NCI-H1048 (cell line): ENCODE data around the gene KRT74.

Experiments used
- DNase-seq: peaks from one replicate; lab custom pipeline; 2025; lab: John Stamatoyannopoulos, UW

KRT74 gene

GRCh38 chr12:52537101-52537500, 36.5 kb downstream of the KRT74 start:
- no peak for DNase-seq

- DNase-seq = no peak
Measured at GRCh38 chr12:52535574-52535973, 38.1 kb downstream of the KRT74 start.

GRCh38 chr12:52534482-52534881, 39.2 kb downstream of the KRT74 start:
- no peak for DNase-seq

- no peak for DNase-seq
Measured at GRCh38 chr12:52533686-52534470, 39.8 kb downstream of the KRT74 start.

GRCh38 chr12:52532636-52533035, 41.0 kb downstream of the KRT74 start:
- DNase-seq = no peak

DNA sequence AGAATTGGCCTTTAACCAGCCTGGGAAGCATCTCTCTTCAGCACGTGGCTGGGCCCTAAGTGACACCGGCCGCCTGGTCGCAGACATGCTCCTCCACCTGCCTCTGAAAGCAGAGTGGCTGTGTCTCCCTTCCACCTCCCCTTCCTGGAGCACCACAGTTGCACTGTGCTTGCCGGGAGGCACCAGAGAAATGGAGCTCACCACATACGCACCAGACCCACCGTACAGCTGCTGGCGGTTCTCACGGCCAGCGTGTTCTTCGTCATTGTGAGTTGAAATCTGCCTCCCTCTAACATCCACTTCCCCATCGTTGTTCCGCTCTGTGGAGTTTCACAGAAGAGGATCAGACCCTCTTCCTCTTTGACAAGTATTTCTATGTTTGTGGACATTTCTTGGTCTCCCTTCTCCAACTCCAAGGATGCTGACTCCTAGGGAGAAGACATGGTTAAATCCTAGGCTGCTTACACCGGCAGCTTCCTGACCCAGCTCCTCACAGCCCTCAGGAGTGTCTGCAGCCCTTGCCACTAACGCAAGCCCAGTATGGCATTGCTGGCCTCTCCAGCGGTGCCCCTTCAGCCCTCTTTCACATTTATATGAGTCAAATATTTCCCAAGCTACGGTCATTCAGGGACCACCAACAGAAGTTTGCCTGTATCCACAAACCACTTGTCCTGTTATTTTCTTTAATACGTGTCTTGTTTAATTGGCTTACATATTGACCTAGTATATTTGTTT, 41.9 kb downstream of the KRT74 start:
- DNase-seq = no peak

GRCh38 chr12:52530905-52531304, 42.7 kb downstream of the KRT74 start:
- DNase-seq = no peak

DNA sequence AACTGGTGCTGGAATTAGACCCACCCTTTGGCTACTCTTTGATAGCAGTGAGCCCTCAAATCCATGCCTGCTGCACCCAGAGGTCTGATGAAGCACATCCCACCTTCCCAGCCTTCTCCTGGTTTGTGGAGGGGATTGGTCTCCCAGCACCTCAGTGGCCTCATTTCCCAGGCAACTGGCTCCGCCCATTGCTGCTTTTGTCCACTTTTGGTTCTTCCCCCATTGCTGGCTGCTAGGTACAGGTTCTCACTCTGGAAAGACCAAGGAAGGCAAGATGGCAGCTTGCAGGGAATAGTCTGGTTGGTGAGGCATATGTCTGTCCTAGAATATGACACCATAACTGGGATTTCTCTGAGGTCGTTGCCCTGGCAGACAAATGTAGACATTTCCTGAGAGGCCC, 43.3 kb downstream of the KRT74 start:
- no peak for DNase-seq

DNA sequence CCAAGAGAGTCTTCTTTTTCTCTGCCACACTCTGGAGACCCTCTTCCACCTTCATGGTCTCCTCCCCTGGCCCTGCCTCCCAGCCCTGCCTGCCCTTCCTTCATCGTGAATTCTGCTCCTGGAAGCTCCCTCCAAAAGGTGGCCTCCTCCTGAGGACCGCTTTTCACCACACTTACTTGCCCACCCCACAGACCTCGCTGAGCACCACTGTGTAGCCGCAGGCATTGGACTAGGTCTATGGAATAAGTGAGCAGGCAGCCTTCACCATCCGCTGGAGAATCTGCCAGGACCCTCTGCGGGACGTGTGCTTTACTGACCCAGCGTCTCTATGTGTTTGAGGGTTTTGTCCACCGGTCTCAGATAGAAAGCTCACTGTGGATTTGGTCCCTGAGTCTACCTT, 43.8 kb downstream of the KRT74 start:
- no peak for DNase-seq

DNA sequence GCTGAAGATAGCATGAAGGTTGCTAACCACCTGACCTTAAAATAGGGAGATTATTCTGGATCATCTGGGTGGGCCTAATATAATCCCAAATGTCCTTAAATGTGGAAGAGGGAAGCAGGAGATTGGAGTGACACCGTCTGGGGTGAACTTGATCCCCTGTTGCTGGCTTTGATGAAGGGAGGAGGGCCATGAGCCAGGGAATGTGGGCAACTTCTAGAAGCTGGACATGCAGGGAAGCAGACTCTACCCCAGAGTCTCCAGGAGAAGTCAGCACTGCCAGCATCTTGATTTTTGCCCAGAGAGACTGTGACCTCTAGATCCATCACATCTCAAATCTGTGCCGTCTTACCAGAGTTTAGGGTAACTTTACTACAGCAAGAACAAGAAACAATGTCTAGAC, 44.2 kb downstream of the KRT74 start:
- DNase-seq = no peak

- no peak for DNase-seq
Measured at GRCh38 chr12:52528641-52529143, 45.0 kb downstream of the KRT74 start.

DNA sequence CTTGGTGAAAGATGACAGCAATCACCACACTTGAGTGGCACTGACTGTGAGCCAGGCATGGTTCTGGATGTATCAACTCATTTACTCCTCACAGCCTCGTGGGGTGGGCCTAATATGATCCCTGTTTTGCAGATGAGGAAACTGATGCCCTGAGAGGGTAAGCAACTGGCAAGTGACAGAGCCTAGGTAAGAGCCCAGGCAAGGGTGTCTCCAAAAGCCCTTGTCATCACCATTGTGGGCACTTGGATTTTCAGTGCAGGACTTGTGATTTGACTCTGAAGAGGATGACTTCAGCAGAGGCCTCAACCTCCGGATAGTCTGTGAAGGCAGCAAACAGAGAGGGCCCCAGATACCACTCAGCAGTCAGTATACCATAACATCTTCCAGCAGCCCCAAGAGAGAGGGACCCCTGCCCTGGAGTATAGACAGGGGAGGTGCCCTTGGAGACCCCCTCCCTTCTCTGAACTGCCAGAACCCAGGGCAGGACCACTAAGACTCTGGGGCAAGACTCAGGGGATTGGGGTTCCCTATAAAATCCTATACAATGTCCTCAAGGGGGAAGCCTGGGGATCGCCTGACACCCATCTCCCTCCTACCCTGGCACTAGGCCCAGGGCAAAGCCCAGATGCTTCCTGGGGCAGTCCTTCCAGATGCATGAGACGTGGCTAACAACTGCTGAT, 46.4 kb downstream of the KRT74 start:
- no peak for DNase-seq

- no peak for DNase-seq
Measured at GRCh38 chr12:52526511-52526951, 47.1 kb downstream of the KRT74 start.

DNA sequence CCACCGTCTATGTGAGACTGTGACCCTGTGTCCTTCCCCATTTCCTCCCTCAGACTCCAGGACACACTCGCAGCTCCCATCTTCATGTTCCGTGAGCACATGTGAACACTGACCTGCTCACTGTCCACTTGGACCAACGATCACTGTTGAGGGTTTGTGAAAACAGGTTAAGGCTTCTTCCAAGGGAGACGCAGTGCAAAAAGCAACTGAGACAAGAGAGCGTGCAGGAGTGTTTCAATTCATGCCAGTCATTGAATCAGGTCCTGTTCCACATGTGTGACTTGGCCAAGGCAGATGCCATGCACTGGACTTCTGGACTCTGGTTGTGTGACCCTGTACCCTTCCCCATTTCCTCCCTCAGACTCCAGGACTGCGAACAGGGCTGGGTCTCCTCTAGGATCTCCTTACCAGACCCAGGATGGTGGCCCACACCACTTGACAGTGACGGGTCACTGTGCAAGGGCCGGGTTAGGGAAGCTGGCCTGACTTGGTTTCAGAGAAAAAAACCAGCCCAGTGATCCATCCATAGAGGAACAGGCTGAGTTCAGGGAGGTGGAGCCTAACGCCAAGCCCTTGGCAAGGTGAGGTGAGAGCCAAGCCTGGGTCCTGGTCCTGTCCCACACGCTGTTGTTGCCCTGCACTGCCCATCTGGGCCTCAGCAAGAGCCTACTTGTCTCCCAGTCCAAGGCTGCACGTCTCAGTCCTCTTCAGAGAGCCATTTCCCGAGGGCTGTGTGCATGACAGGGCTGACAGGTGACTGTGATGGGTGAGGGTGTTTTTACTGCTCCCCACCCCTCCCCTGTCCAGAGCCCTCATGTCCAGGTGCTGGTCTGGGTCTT, 47.8 kb downstream of the KRT74 start:
- no peak for DNase-seq

- DNase-seq = no peak
Measured at GRCh38 chr12:52524898-52525591, 48.6 kb downstream of the KRT74 start.

DNA sequence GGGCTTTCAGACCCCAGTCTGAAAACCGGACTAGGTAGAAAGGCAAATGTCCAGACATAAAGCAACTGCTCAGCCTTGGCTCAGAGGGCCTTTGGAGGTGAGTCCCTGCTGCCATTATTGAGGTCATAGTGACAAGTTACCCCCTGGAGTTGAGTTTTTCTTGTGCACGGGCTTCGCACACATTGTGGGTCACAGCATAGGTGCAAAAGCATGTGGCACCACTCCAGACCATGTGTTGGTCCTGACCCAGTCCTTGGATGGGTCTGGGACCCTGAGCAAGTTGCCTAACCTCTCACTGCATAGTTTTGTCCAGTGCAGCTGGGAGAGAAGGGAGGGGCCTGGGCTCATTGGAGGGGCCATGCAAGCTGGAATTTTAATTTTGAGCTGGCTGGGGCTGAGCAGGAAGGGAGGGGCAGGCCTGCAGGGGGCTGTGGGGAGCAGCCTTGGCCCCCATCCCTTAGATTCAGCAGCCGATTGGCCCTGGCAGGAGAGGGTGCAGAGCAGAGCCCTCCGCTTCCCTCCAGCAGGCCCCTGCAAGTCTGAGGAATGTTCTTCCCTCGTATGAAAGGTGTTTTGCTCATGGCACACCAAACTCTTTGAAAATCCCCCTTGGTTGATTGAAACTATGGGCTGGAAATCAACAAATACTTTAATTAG, 49.3 kb downstream of the KRT74 start:
- DNase-seq = no peak

DNA sequence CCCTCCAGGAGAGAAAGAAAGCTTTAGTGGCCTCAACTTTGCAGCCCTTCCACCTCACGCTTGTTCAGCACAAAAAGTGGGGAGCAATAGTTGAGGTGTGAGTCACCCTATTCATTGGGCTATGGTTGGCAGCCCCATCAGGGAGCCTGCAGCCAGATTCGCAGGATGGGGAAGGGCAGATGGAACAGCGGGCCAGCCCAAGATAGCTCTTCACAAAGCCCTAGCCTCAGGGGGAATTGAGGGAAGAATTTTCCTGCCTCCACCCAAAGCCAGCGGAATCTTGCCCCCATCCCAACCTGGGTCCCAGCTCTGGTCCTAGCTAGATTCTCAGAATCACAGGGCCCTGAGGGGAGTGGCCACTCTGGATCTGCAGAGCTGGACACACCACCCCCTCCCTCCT, 49.8 kb downstream of the KRT74 start:
- DNase-seq = no peak

GRCh38 chr12:52522346-52523011, 51.2 kb downstream of the KRT74 start:
- no peak for DNase-seq

- no peak for DNase-seq
Measured at GRCh38 chr12:52521568-52522266, 51.9 kb downstream of the KRT74 start.
